Breast epithelium (tissue), 4 donors: ENCODE measurements around the gene CLIP1. TPM values are rescaled to one million over a fixed set of nuclear protein-coding genes. Genes with fewer than 3 reads are reported as not detected.

ENCODE experiments used
- DNase-seq, 2 donors: peaks; one replicate each; pipeline ENCODE4 v3.0.0-alpha.2; 2019; ENCODE audit warnings: low spot score in 2 of 2
- H3K27ac ChIP-seq, 2 donors: fragments of 200-600 bp; sonication (generic) in 1 of 2; one replicate each; pipeline ENCODE4 v1.5.1; 2016 to 2019; ENCODE audit warnings: mild to moderate bottlenecking in 1 of 2
- H3K27me3 ChIP-seq, 2 donors: fragments of 200-600 bp; sonication (generic) in 1 of 2; one replicate each; pipeline versions ENCODE4 v1.5.1 to v1.6.0; 2017 to 2019; ENCODE audit warnings: control low read depth in 1 of 2, mild to moderate bottlenecking in 1 of 2
- H3K36me3 ChIP-seq: fragments of 200-600 bp; one replicate; pipeline ENCODE4 v1.5.1; 2019
- H3K4me1 ChIP-seq, 2 donors: fragments of 200-600 bp; sonication (generic); one replicate each; pipeline ENCODE4 v1.5.1; 2016 to 2019; ENCODE audit warnings: control low read depth in 1 of 2
- H3K4me3 ChIP-seq, 3 donors: fragments of 200-600 bp; sonication (generic); 1 replicate in 2 of 3; 2 replicates in 1 of 3; pipeline ENCODE4 v1.5.1; 2016 to 2019; ENCODE audit warnings: mild to moderate bottlenecking in 3 of 3, moderate library complexity in 2 of 3
- H3K9me3 ChIP-seq, 2 donors: fragments of 200-600 bp; sonication (generic) in 1 of 2; one replicate each; pipeline ENCODE4 v1.5.1; 2016 to 2019; ENCODE audit warnings: control low read depth in 1 of 2
- POLR2A ChIP-seq: fragments of 450-650 bp; IDR thresholded peaks from one replicate; pipeline ENCODE4 v1.6.1; 2016; ENCODE audit warnings: antibody characterized with exemption, mild to moderate bottlenecking, moderate library complexity
- POLR2AphosphoS5 ChIP-seq, 3 donors: sonication (generic); formaldehyde crosslinking; IDR thresholded peaks; one replicate each; pipeline ENCODE4 v1.6.1; 2017; ENCODE audit warnings: antibody characterized with exemption in 3 of 3
- intact Hi-C: fragments of 100-400 bp; cut with DNase I; formaldehyde crosslinking; loops from one replicate; pipeline ENCODE4 v1.15.1; 2023; ENCODE audit warnings: low total_unique reads
- total RNA-seq, 3 donors: library from RNA; depleted of rRNA; stranded (reverse); fragments of >200 nt; gene quantifications; one replicate each; pipeline ENCODE4 v1.1.0, GENCODE V29; 2016
- TF ChIP-seq, protein P1 (sequence below), 3 donors: fragments of 450-650 bp; IDR thresholded peaks; one replicate each; pipeline ENCODE4 v1.5.1; 2016 to 2017; ENCODE audit warnings: antibody characterized with exemption in 3 of 3, mild to moderate bottlenecking in 3 of 3, moderate library complexity in 3 of 3

CLIP1 gene
- total RNA-seq, 3 donors from 2014 or later, result 86.9 to 126 (median 108) TPM

DNA sequence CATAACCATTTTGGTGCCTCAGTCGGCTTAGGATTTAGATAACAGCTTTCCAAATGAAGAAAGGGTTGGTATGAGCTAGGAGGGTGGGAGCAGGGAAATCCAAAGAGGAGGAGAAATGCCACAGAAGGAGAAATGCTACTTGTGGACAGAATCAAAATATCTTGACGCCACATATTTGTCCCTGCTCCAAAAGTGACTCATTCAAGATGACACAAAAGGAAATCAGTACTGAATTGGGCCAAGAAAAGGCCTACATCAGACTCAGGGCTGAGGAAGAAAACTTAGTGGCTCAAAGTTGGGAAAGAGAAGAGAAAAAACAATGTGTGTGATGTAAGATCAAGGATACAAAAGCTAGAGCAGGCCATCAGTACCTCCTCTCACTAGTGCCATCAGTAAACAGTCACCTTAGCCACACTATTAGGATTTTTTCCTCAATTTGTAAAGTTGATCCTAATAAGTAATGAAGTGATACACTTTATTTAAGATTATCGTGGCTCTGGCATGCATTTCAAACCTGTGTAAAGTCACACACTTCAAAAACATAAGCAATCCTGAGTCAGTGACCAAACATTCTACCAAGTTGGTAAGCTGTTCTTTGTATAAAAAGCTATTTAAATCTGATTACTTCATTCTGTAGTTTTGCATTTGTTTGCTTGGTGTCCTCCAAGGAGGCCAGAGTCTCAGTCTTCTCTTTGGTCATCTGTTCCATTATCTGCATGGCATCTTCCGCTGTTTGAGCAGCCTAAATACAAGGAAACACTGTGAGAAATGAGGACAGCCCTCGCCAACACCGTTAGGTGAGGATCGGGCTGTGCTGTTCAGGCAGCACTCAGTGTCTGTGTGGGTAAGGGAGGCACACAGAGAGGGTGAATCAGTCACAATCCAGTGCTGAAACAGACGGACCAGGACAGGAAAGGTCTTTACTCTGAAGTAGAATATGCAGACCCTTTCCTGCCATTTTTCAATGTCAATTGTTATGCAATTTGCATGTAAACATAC is 103.6 kb downstream of the CLIP1 start:
- Histone ChIP-seq H3K36me3 (peaks cover 8% of the 10 kb centered on the region), H3K4me1 (no peaks in the 10 kb centered on the region)

GRCh38 chr12:122312926-122313325 is 109.5 kb downstream of the CLIP1 start:
- Histone ChIP-seq H3K27me3 (no peaks in the 10 kb centered on the region), H3K4me1 (no peaks in the 10 kb centered on the region), H3K36me3 (no peaks in the 10 kb centered on the region), H3K4me3 (no peak overlapping the region), H3K27ac (no peak overlapping the region), H3K9me3 (no peaks in the 10 kb centered on the region)
- intact Hi-C loops, result no loop called here
- no peak for TF ChIP-seq POLR2A
- TF ChIP-seq, protein P1, sequence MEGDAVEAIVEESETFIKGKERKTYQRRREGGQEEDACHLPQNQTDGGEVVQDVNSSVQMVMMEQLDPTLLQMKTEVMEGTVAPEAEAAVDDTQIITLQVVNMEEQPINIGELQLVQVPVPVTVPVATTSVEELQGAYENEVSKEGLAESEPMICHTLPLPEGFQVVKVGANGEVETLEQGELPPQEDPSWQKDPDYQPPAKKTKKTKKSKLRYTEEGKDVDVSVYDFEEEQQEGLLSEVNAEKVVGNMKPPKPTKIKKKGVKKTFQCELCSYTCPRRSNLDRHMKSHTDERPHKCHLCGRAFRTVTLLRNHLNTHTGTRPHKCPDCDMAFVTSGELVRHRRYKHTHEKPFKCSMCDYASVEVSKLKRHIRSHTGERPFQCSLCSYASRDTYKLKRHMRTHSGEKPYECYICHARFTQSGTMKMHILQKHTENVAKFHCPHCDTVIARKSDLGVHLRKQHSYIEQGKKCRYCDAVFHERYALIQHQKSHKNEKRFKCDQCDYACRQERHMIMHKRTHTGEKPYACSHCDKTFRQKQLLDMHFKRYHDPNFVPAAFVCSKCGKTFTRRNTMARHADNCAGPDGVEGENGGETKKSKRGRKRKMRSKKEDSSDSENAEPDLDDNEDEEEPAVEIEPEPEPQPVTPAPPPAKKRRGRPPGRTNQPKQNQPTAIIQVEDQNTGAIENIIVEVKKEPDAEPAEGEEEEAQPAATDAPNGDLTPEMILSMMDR (IDR thresholded peaks at IDR 0.05), result no peak
- TF ChIP-seq POLR2AphosphoS5 (IDR thresholded peaks at IDR 0.05), result no peak
- no peak for DNase-seq

More for the DNA sequence above, 103.6 kb downstream of the CLIP1 start:
- H3K4me3 ChIP-seq, result no peak overlapping the region
- DNase-seq, result no peak
- peak overlapping the region; percentile 26 to 68 for H3K27ac ChIP-seq
- TF ChIP-seq, protein P1 (IDR thresholded peaks at IDR 0.05), result no peak
- TF ChIP-seq POLR2AphosphoS5 (IDR thresholded peaks at IDR 0.05), result no peak
- no peak for TF ChIP-seq POLR2A
- no peaks in the 10 kb centered on the region for H3K27me3 ChIP-seq
- intact Hi-C loops, result no loop called here
- H3K9me3 ChIP-seq, result no peaks in the 10 kb centered on the region

- no peaks in the 10 kb centered on the region for H3K27me3 ChIP-seq
- H3K27ac ChIP-seq, result no peak overlapping the region
- H3K9me3 ChIP-seq, result no peaks in the 10 kb centered on the region
- H3K4me3 ChIP-seq, result no peak overlapping the region
- TF ChIP-seq, protein P1 (IDR thresholded peaks at IDR 0.05), result no peak
- no peak for TF ChIP-seq POLR2A
- no peak for TF ChIP-seq POLR2AphosphoS5 (IDR thresholded peaks at IDR 0.05)
- no peak for DNase-seq
- no peaks in the 10 kb centered on the region for H3K36me3 ChIP-seq
- no peaks in the 10 kb centered on the region for H3K4me1 ChIP-seq
- intact Hi-C loops, result no loop called here
Observed at GRCh38 chr12:122311696-122312095, 110.8 kb downstream of the CLIP1 start.

DNA sequence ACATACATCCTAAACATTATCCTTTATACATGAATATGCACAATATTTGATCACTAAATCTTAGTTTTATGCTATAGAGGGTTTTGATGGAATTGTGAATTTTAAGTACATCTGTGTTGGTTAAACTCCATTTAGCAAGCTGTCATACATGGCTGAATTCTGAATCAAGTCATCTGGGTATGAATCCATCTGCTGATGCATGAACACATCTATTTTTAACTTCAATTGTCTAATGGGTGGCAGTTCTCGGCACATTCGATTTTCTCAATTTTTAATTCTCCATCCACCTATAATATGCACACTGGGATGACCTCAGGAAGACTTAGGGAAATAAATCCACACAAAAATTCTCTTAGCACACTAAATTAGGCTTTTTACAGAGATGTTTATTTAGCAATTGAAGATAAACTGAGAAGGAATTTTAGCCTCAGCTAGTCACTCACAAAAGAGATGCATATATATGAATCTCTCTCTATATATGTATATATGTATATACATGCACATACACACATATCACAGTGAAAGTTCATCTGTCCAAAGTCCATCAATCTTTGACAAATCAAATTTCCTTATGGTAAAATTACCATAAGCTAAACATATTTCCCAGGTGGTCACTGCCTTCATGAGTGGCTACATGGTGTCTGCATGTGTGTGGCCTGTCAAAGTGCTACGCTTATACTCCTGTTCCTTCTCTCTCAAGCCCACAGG is 111.7 kb downstream of the CLIP1 start:
- H3K27me3 ChIP-seq, result no peaks in the 10 kb centered on the region
- H3K4me1 ChIP-seq, result no peaks in the 10 kb centered on the region
- no peak overlapping the region for H3K4me3 ChIP-seq
- no peaks in the 10 kb centered on the region for H3K36me3 ChIP-seq
- no peak for TF ChIP-seq POLR2AphosphoS5 (IDR thresholded peaks at IDR 0.05)
- TF ChIP-seq, protein P1 (IDR thresholded peaks at IDR 0.05), result no peak
- TF ChIP-seq POLR2A, result no peak
- intact Hi-C loops, result no loop called here
- no peak overlapping the region for H3K27ac ChIP-seq
- no peak for DNase-seq
- H3K9me3 ChIP-seq, result no peaks in the 10 kb centered on the region
